ENCODE results near the gene ICE2. TPM values are rescaled to one million over a fixed set of nuclear protein-coding genes. Genes with fewer than 3 reads are reported as not detected.
A peak's percentile ranks its signal among the peaks of the same experiment; 100 is the strongest.

ICE2 gene
- total RNA-seq, 1 experiment from 2014 or later: 42.3 TPM

DNA sequence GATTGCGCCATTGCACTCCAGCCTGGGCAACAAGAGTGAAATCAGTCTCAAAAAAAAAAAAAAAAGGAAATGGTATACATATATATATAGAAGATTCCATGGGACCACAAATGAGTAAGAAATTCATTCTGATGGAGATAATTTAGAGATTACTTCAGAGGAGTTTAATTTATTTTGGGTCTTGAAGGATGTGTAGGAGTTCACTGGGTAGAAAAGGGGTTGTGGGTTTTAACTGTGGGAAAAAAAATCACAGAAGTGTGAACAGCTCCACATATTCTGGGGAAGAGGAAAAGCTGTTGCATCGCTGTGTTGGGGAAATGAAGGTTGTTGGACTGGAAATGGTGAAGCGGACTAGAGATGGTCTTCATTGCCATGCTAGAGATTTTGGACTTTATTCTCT, 4.1 kb upstream of the ICE2 start:
- Mint-ChIP-seq H3K27ac (ENCODE audit: unreplicated experiment) (no peak overlapping the region), H3K4me3 (ENCODE audit: unreplicated experiment) (no peak overlapping the region), H3K9me3 (ENCODE audit: unreplicated experiment) (no peaks in the 10 kb centered on the region), H3K36me3 (ENCODE audit: insufficient read depth, unreplicated experiment) (peaks cover 7% of the 10 kb centered on the region), H3K4me1 (ENCODE audit: low read depth, unreplicated experiment) (peaks cover 9% of the 10 kb centered on the region), H3K27me3 (ENCODE audit: insufficient read depth, unreplicated experiment) (no peaks in the 10 kb centered on the region)
- Histone ChIP-seq H3K36me3 (ENCODE audit: control insufficient read depth, insufficient read depth, low read length) (no peaks in the 10 kb centered on the region), H3K4me3 (ENCODE audit: low read depth, low read length) (no peak overlapping the region), H3K4me1 (no peaks in the 10 kb centered on the region), H3K9me3 (no peaks in the 10 kb centered on the region), H3K27me3 (replicated peaks; ENCODE audit: control insufficient read depth, insufficient read depth, low read length) (no peaks in the 10 kb centered on the region)
- no peak for DNase-seq
- intact Hi-C loops (cut with micrococcal nuclease; ENCODE audit: unreplicated experiment): no loop called here
- TF ChIP-seq, protein P1, sequence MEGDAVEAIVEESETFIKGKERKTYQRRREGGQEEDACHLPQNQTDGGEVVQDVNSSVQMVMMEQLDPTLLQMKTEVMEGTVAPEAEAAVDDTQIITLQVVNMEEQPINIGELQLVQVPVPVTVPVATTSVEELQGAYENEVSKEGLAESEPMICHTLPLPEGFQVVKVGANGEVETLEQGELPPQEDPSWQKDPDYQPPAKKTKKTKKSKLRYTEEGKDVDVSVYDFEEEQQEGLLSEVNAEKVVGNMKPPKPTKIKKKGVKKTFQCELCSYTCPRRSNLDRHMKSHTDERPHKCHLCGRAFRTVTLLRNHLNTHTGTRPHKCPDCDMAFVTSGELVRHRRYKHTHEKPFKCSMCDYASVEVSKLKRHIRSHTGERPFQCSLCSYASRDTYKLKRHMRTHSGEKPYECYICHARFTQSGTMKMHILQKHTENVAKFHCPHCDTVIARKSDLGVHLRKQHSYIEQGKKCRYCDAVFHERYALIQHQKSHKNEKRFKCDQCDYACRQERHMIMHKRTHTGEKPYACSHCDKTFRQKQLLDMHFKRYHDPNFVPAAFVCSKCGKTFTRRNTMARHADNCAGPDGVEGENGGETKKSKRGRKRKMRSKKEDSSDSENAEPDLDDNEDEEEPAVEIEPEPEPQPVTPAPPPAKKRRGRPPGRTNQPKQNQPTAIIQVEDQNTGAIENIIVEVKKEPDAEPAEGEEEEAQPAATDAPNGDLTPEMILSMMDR (IDR thresholded peaks at IDR 0.05; ENCODE audit: insufficient read depth in 1 of 2, low read depth in 1 of 2, low read length in 1 of 2, severe bottlenecking in 1 of 2, unreplicated experiment in 1 of 2): no peak
- CTCF ChIA-PET: no interaction called here
- no TSS peak for BruUV-seq (replicated peaks)
- POLR2A ChIA-PET: no interaction called here

DNA sequence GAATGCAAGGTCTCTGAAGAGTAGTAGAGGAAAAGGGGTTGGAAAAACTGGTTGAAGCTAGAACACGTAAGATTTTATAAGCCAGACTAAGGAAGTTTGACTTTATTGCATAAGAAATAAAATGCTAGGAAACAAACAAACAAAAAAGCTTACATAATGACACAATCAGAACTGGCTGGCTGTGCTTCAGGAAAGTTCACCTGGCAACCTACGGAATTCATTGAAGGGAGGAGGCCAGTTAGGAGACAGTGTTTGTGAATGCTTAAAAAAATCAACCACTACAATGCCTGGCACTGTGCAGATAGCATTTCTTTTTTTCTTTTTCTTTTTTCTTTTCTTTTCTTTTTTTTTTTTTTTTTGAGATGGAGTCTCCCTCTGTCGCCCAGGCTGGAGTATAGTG, 1.9 kb upstream of the ICE2 start:
- Mint-ChIP-seq H3K27me3 (ENCODE audit: insufficient read depth, unreplicated experiment) (no peaks in the 10 kb centered on the region), H3K4me1 (ENCODE audit: low read depth, unreplicated experiment) (peaks cover 16% of the 10 kb centered on the region), H3K27ac (ENCODE audit: unreplicated experiment) (no peak overlapping the region), H3K4me3 (ENCODE audit: unreplicated experiment) (no peak overlapping the region), H3K9me3 (ENCODE audit: unreplicated experiment) (no peaks in the 10 kb centered on the region), H3K36me3 (ENCODE audit: insufficient read depth, unreplicated experiment) (peaks cover 7% of the 10 kb centered on the region)
- TF ChIP-seq, protein P1 (IDR thresholded peaks at IDR 0.05; ENCODE audit: insufficient read depth in 1 of 2, low read depth in 1 of 2, low read length in 1 of 2, severe bottlenecking in 1 of 2, unreplicated experiment in 1 of 2): no peak
- Histone ChIP-seq H3K27me3 (replicated peaks; ENCODE audit: control insufficient read depth, insufficient read depth, low read length) (no peaks in the 10 kb centered on the region), H3K4me1 (peaks cover 16% of the 10 kb centered on the region), H3K4me3 (ENCODE audit: low read depth, low read length) (no peak overlapping the region), H3K36me3 (ENCODE audit: control insufficient read depth, insufficient read depth, low read length) (no peaks in the 10 kb centered on the region), H3K9me3 (no peaks in the 10 kb centered on the region)
- DNase-seq: no peak
- intact Hi-C loops (cut with micrococcal nuclease; ENCODE audit: unreplicated experiment): no loop called here
- CTCF ChIA-PET: interaction anchor here (0.7 kb wide), 1 partner anchor 40 kb away, joined by 4 read pairs; no protein-coding TSS in a partner anchor
- POLR2A ChIA-PET: no interaction called here
- no TSS peak for BruUV-seq (replicated peaks)

DNA sequence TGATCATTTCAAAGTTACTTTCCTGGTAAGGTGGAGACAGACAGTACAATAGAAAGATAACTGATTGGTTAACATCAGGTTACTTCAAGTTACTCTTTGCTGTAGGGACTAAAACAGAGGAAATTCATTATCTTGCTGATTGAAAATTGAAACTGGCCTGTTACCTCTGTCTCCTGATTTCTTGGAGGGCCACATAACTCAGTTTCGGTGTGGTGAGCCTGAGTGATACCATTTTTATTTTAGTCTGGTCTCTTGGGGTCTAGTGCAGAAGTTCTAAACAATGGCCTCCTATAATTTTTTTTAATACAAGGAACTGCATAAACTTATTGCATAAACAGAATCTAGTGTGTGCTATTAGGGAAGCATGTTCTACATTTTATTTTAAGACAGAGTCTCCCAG, 1.2 kb upstream of the ICE2 start:
- DNase-seq: no peak
- Histone ChIP-seq H3K9me3 (no peaks in the 10 kb centered on the region), H3K36me3 (ENCODE audit: control insufficient read depth, insufficient read depth, low read length) (no peaks in the 10 kb centered on the region), H3K4me3 (ENCODE audit: low read depth, low read length) (no peak overlapping the region), H3K27me3 (replicated peaks; ENCODE audit: control insufficient read depth, insufficient read depth, low read length) (no peaks in the 10 kb centered on the region), H3K4me1 (peaks cover 16% of the 10 kb centered on the region)
- peak overlapping the region; percentile 98 for H3K27ac Mint-ChIP-seq (ENCODE audit: unreplicated experiment)
- H3K4me1 Mint-ChIP-seq (ENCODE audit: low read depth, unreplicated experiment): peaks cover 16% of the 10 kb centered on the region
- CTCF ChIA-PET: interaction anchor here (1.0 kb wide), 1 partner anchor 121 kb away, joined by 3 read pairs; no protein-coding TSS in a partner anchor
- TF ChIP-seq, protein P1 (IDR thresholded peaks at IDR 0.05; ENCODE audit: insufficient read depth in 1 of 2, low read depth in 1 of 2, low read length in 1 of 2, severe bottlenecking in 1 of 2, unreplicated experiment in 1 of 2): no peak
- peak overlapping the region; percentile 82 for H3K4me3 Mint-ChIP-seq (ENCODE audit: unreplicated experiment)
- H3K27me3 Mint-ChIP-seq (ENCODE audit: insufficient read depth, unreplicated experiment): no peaks in the 10 kb centered on the region
- POLR2A ChIA-PET: interaction anchor here (0.9 kb wide), 1 partner anchor 23 kb away, joined by 4 read pairs; no protein-coding TSS in a partner anchor
- BruUV-seq (replicated peaks): no TSS peak
- no peaks in the 10 kb centered on the region for H3K9me3 Mint-ChIP-seq (ENCODE audit: unreplicated experiment)
- intact Hi-C loops (cut with micrococcal nuclease; ENCODE audit: unreplicated experiment): no loop called here
- H3K36me3 Mint-ChIP-seq (ENCODE audit: insufficient read depth, unreplicated experiment): peaks cover 7% of the 10 kb centered on the region
